ENCODE results near the gene FBXO48. TPM values are rescaled to one million over a fixed set of nuclear protein-coding genes. Genes with fewer than 3 reads are reported as not detected.

The FBXO48 gene
- total RNA-seq, 4 donors from 2014 or later, result 0.60 to 2.6 (median 2.2) TPM

GRCh38 chr2:68438455-68439303, 28.4 kb downstream of the FBXO48 start:
- H3K9me3 ChIP-seq, result no peaks in the 10 kb centered on the region
- H3K36me3 ChIP-seq, result no peaks in the 10 kb centered on the region
- no peak overlapping the region for H3K27ac ChIP-seq
- H3K4me3 ChIP-seq, result no peak overlapping the region
- intact Hi-C loops (cut with DNase I; ENCODE audit: low total_unique reads), result no loop called here
- H3K4me1 ChIP-seq, result peaks cover 0 to 23% (median 8%) of the 10 kb centered on the region in 4 donors
- H3K27me3 ChIP-seq, result no peaks in the 10 kb centered on the region
- in situ Hi-C loops (cut with MboI; ENCODE audit: low pct_ligation_motif_present in 1 of 4, low pct_unique_long_range_greater_than_20kb in 1 of 4, low sequenced_read_pairs in 3 of 4), result loop anchor here in 2 of 4 donors (10.0 to 25.0 kb wide), 4 partner anchors 64 to 326 kb away; partner anchors contain the start of gene PNO1 (in 1 of the 2)
- no peak for TF ChIP-seq POLR2AphosphoS5 (IDR thresholded peaks at IDR 0.05)
- no peak for TF ChIP-seq CTCF (IDR thresholded peaks at IDR 0.05)
- no peak for TF ChIP-seq EP300 (IDR thresholded peaks at IDR 0.05; ENCODE audit: low read depth)
- no peak for TF ChIP-seq POLR2A (IDR thresholded peaks at IDR 0.05)
- DNase-seq, result no peak
- WGBS, 2 donors (ENCODE audit: low coverage in 1 of 2), result 70 to 75% methylated on average over 3 to 7 of the region's 7 CpGs

- H3K4me1 ChIP-seq, result peaks cover 0 to 19% (median 5%) of the 10 kb centered on the region in 4 donors
- WGBS, 2 donors (ENCODE audit: low coverage in 1 of 2), result 47 to 49% methylated on average over 4 of the region's 4 CpGs
- in situ Hi-C loops (cut with MboI; ENCODE audit: low pct_ligation_motif_present in 1 of 4, low pct_unique_long_range_greater_than_20kb in 1 of 4, low sequenced_read_pairs in 3 of 4) (loop anchor here in 2 of 4 donors (10.0 to 25.0 kb wide), 4 partner anchors 61 to 324 kb away; partner anchors contain the start of gene PNO1 (in 1 of the 2)), intact Hi-C loops (cut with DNase I; ENCODE audit: low total_unique reads) (no loop called here)
- DNase-seq, result no peak
- no peaks in the 10 kb centered on the region for H3K36me3 ChIP-seq
- H3K27me3 ChIP-seq, result no peaks in the 10 kb centered on the region
- H3K9me3 ChIP-seq, result no peaks in the 10 kb centered on the region
- no peak for TF ChIP-seq POLR2A (IDR thresholded peaks at IDR 0.05)
- no peak for TF ChIP-seq POLR2AphosphoS5 (IDR thresholded peaks at IDR 0.05)
- no peak for TF ChIP-seq EP300 (IDR thresholded peaks at IDR 0.05; ENCODE audit: low read depth)
- TF ChIP-seq CTCF (IDR thresholded peaks at IDR 0.05), result no peak
- H3K27ac ChIP-seq, result peak overlapping the region; percentile 7 to 52 (median 37)
- no peak overlapping the region for H3K4me3 ChIP-seq
These were observed 30.8 kb downstream of the FBXO48 start for GRCh38 chr2:68436270-68436669.

- H3K27ac ChIP-seq, result peak overlapping the region in 3 of 4 donors; percentile 7 to 52 (median 35)
These were observed 31.5 kb downstream of the FBXO48 start for GRCh38 chr2:68435615-68436014.

More at GRCh38 chr2:68435615-68436014, 31.5 kb downstream of the FBXO48 start:
- H3K36me3 ChIP-seq, result no peaks in the 10 kb centered on the region
- DNase-seq, result no peak
- H3K27me3 ChIP-seq, result no peaks in the 10 kb centered on the region
- in situ Hi-C loops (cut with MboI; ENCODE audit: low pct_ligation_motif_present in 1 of 4, low pct_unique_long_range_greater_than_20kb in 1 of 4, low sequenced_read_pairs in 3 of 4) (loop anchor here in 2 of 4 donors (10.0 to 25.0 kb wide), 4 partner anchors 61 to 323 kb away; partner anchors contain the start of gene PNO1 (in 1 of the 2)), intact Hi-C loops (cut with DNase I; ENCODE audit: low total_unique reads) (no loop called here)
- H3K4me1 ChIP-seq, result peaks cover 0 to 15% (median 4%) of the 10 kb centered on the region in 4 donors
- H3K9me3 ChIP-seq, result no peaks in the 10 kb centered on the region
- no peak overlapping the region for H3K4me3 ChIP-seq
- peak in 1 of 3 donors; percentile 16 for TF ChIP-seq POLR2AphosphoS5 (IDR thresholded peaks at IDR 0.05)
- TF ChIP-seq CTCF (IDR thresholded peaks at IDR 0.05), result no peak
